ENCODE data around the gene SHLD2.
A peak's percentile ranks its signal among the peaks of the same experiment; 100 is the strongest.
"Not testable (repeated sequence)": the region's sequence is repeated elsewhere in the genome, so short reads cannot be mapped to it uniquely, and the experiment has no call there.

SHLD2 gene

DNA sequence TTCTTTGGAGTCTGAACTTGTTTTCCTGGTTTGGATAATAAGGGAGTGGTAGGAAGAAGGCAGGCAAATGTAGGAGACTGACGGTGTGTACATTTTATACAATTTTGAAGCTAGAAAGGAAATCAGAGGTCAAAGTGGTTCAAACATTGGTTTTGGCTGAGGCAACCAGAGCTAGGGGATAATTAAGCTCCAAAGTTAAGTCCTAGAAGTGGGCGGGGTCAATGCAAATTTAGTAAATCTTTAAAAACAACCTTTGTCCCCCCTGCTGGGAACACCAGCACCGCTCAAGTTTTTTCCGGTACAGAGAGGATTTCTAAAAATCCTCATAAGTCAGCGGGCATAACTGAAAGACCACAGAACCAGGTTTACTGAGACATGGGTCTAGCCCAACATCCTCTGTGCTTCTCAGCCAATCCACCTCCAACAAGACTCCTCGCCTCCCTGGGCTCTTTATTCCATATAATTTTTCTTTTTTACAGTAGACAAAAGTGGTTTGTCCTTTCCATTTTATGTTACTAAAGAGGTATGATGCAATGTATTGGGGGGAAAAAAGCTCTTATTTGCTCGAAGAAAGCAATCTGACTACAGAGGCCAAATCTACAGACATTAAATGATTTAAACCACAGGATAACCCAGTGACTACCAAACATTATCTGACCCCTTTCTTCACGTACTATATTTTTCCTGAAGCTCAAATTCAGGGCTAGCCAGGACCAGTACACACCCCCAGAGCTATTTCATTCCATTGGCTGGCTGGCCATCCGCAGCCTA is 2.0 kb upstream of the SHLD2 start:
- Mint-ChIP-seq H3K4me3 (peak overlapping the region; percentile 91), H3K27me3 (no peaks in the 10 kb centered on the region), H3K36me3 (ENCODE audit: insufficient read depth) (peaks cover 36% of the 10 kb centered on the region), H3K4me1 (peaks cover 53% of the 10 kb centered on the region), H3K9me3 (no peaks in the 10 kb centered on the region), H3K27ac (ENCODE audit: low read depth) (peak overlapping the region; percentile 87)
- ATAC-seq (replicated peaks; ENCODE audit: extremely low read depth, poor library complexity, severe bottlenecking), result no peak
- no peak for DNase-seq (ENCODE audit: low spot score in 2 of 2)

DNA sequence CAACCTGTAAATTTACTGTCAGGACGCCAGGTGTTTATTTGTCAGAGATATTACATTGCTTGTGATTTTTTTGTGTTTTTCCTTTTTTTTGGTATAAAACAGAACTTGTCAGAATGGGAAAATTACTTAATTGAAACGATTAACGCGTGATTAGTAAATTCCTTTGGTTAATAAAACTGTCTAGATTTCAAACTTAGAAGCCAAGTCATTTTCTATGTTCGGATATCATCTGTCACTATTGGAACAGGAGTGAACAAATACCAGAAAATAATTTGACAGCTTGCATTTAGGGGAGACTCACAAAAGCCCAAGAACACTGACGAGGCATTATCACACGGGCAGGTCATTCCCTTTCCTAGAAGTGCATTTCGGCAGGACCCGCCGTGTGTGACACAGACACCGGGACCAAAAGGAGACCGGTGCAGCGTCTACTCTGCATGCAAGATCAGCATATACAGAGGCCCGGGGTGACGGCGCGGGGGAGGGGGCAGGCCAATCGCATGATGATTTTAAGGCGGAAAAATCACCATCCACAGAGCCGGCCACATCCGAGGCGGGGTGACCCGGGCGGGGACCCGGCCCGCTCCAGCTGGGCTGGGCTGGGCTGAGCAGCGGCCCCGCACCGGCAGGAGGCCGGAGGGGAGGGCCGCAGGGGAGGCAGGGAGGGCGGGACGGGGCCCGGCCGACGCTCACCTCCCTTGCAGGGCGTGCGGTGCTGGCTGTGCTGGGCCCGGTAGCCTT is 1.2 kb upstream of the SHLD2 start:
- Mint-ChIP-seq H3K4me1 (peaks cover 53% of the 10 kb centered on the region), H3K4me3 (peak overlapping the region; percentile 91), H3K36me3 (ENCODE audit: insufficient read depth) (peaks cover 37% of the 10 kb centered on the region), H3K27ac (ENCODE audit: low read depth) (peak overlapping the region; percentile 87), H3K9me3 (no peaks in the 10 kb centered on the region), H3K27me3 (no peaks in the 10 kb centered on the region)
- ATAC-seq (replicated peaks; ENCODE audit: extremely low read depth, poor library complexity, severe bottlenecking), result peak; percentile 4
- peak; percentile 32 to 43 for DNase-seq (ENCODE audit: low spot score in 2 of 2)

DNA sequence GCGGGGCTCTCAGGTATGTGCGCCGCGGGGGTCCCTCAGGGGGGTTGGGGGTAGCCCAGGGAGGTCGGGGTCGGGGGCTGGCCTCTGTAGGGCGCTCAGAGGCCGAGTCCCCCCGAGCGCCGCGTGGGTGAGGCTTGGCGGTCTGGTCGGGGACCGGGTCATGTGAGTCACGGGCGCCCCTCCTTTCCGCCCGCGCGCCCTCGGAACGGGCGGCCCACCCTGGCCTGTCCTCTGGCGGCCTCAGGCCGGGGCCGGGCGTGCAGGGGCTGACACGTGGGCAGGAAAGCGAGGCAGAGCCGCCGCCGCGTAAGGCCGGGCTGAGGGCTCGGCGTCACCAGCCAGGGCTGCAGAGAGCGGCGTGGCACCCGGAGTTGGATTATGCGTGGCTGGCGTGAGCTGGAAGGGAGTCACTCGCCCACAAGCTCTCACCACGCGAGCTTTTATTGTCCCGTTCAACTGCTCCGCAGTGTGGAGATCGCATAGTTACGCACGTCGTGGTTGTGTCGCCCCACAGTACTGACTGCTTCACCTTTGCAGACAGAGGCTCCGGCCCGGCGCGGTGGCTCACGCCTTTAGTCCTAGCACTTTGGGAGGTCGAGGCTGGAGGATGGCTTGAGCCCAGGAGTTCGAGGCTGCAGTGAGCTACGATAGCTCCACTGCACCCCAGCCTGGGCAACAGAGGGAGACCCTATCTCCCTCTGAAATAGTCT is 385 bp downstream of the SHLD2 start:
- peaks cover 33% of the 10 kb centered on the region for H3K36me3 Mint-ChIP-seq (ENCODE audit: insufficient read depth)
- DNase-seq (ENCODE audit: low spot score in 2 of 2) (peak; percentile 69 to 84), ATAC-seq (replicated peaks; ENCODE audit: extremely low read depth, poor library complexity, severe bottlenecking) (peak; percentile 75)
- no peaks in the 10 kb centered on the region for H3K27me3 Mint-ChIP-seq
- H3K9me3 Mint-ChIP-seq, result no peaks in the 10 kb centered on the region
- peaks cover 41% of the 10 kb centered on the region for H3K4me1 Mint-ChIP-seq
- H3K4me3 Mint-ChIP-seq, result peak overlapping the region; percentile 91
- H3K27ac Mint-ChIP-seq (ENCODE audit: low read depth), result peak overlapping the region; percentile 90

DNA sequence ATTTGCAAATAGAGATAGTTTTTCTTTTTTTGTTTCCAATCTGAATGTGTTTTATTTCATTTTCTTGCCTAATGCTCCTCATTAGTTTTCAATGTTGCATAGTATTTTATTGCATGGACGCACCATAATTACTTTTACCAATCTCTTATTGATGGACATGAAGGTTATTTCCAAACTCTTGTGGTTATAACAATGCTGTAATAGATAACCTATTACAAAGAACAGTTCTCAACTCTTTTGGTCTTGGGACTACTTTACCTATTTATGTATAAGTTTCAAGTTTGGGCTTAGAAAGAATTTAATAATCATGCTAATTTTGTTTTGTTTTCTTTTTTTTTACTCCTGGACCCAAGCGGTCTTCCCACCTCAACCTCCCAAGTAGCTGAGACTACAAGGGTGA is 7.0 kb downstream of the SHLD2 start:
- no peaks in the 10 kb centered on the region for H3K4me1 Mint-ChIP-seq
- DNase-seq (ENCODE audit: low spot score in 2 of 2), result no peak
- H3K27ac Mint-ChIP-seq (ENCODE audit: low read depth), result no peak overlapping the region
- H3K9me3 Mint-ChIP-seq, result no peaks in the 10 kb centered on the region
- H3K36me3 Mint-ChIP-seq (ENCODE audit: insufficient read depth), result peaks cover 36% of the 10 kb centered on the region
- H3K27me3 Mint-ChIP-seq, result no peaks in the 10 kb centered on the region
- H3K4me3 Mint-ChIP-seq, result no peak overlapping the region
- no peak for ATAC-seq (replicated peaks; ENCODE audit: extremely low read depth, poor library complexity, severe bottlenecking)

DNA sequence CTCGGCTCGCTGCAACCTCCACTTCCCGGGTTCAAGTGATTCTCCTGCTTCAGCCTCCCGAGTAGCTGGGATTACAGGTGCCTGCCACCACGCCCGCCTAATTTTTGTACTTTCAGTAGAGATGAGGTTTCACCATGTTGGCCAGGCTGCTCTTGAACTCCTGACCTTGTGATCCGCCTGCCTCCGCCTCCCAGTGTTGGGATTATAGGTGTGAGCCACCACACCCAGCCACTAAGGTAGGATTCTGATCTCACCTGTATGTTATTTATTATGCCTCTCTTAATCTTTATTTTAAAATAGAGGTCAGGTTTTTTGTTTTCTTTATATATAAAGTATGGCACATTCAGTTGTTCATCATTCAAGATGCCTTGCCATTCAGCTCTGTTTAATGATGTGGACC is 9.7 kb downstream of the SHLD2 start:
- not testable (repeated sequence) for H3K9me3 Mint-ChIP-seq; ATAC-seq (replicated peaks; ENCODE audit: extremely low read depth, poor library complexity, severe bottlenecking); H3K4me3 Mint-ChIP-seq; H3K27ac Mint-ChIP-seq (ENCODE audit: low read depth); H3K4me1 Mint-ChIP-seq; DNase-seq (ENCODE audit: low spot score in 2 of 2); H3K27me3 Mint-ChIP-seq
- H3K36me3 Mint-ChIP-seq (ENCODE audit: insufficient read depth), result peaks cover 29% of the 10 kb centered on the region

DNA sequence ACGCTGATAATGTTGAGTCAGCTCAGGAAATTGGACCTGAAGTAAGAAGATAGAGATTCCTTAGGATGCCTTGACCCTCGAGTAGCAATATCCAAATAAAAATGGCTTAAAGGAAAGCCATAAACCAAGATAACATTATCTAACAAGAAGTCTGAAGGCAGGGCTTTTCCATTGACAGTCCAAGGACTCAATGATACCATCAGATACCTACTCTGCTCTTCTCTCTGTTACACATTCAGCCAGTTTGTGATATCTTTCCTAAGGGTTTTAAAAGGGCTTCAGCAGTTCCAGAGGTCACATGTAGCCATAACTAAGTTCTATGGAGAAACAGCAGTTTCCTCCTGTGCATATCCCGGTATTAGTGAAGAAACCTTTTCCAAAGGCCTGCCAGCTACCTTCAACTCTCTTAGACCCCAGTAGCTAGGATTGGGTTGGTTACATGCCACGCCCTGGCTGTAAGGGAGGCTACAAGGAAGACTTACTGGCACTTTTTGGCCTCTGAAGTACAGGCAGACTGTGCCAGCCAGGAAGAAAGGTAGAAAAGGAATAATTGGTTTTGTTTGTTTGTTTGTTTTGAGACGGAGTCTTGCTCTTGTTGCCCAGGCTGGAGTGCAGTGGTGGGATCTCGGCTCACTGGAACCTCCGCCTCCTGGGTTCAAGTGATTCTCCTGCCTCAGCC is 10.6 kb downstream of the SHLD2 start:
- H3K9me3 Mint-ChIP-seq, result no peaks in the 10 kb centered on the region
- DNase-seq (ENCODE audit: low spot score in 2 of 2), result no peak
- ATAC-seq (replicated peaks; ENCODE audit: extremely low read depth, poor library complexity, severe bottlenecking), result no peak
- no peaks in the 10 kb centered on the region for H3K27me3 Mint-ChIP-seq
- H3K4me3 Mint-ChIP-seq, result no peak overlapping the region
- no peak overlapping the region for H3K27ac Mint-ChIP-seq (ENCODE audit: low read depth)
- peaks cover 32% of the 10 kb centered on the region for H3K36me3 Mint-ChIP-seq (ENCODE audit: insufficient read depth)
- peaks cover 5% of the 10 kb centered on the region for H3K4me1 Mint-ChIP-seq

DNA sequence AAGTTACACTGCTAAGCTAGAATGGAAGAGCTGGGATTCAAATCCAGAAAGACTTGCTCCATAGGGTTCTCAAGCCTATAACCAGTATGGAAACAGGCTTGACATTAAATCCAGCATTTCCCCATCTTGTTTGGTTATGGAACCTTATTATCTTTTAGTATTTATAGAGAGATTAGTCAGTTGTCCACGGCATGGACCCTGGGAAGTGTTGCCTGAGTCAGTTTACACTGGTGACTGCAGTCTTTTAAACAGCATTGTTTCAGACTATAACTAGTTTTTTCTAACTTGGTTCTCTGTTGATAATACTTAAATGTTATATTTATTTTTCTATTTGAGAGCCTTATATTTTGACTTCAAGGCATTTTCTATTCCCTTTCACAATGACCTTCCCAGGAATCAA is 23.1 kb downstream of the SHLD2 start:
- H3K4me1 Mint-ChIP-seq, result peaks cover 12% of the 10 kb centered on the region

DNA sequence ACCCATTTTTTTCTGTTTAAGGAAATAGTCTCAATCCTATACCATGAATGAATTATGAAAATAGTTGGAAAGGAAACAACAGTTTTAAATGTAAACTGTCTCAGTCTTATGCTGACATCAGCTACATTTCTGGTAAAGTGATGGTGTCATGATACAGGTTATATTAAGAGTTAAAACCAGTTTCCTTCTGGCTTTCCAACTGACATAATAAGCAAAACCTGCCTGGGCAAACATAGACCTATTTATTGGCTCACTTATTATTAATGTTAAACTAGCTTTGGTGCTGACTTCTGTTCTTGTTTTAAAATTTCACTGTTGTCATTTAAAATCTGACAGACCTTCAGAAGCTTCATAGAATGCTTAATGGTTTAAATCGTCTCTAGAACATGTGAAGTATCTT is 24.0 kb downstream of the SHLD2 start:
- ATAC-seq (replicated peaks; ENCODE audit: extremely low read depth, poor library complexity, severe bottlenecking); H3K4me3 Mint-ChIP-seq; H3K27me3 Mint-ChIP-seq; H3K9me3 Mint-ChIP-seq; H3K36me3 Mint-ChIP-seq (ENCODE audit: insufficient read depth); DNase-seq (ENCODE audit: low spot score in 2 of 2); H3K27ac Mint-ChIP-seq (ENCODE audit: low read depth): not testable (repeated sequence)
- peaks cover 12% of the 10 kb centered on the region for H3K4me1 Mint-ChIP-seq

More for the DNA sequence above, 23.1 kb downstream of the SHLD2 start:
- H3K9me3 Mint-ChIP-seq; H3K27me3 Mint-ChIP-seq; H3K4me3 Mint-ChIP-seq; ATAC-seq (replicated peaks; ENCODE audit: extremely low read depth, poor library complexity, severe bottlenecking); H3K36me3 Mint-ChIP-seq (ENCODE audit: insufficient read depth); H3K27ac Mint-ChIP-seq (ENCODE audit: low read depth); DNase-seq (ENCODE audit: low spot score in 2 of 2): not testable (repeated sequence)

GRCh38 chr10:87123351-87123750 is 28.3 kb downstream of the SHLD2 start:
- not testable (repeated sequence) for H3K9me3 Mint-ChIP-seq; H3K27ac Mint-ChIP-seq (ENCODE audit: low read depth); H3K4me1 Mint-ChIP-seq; ATAC-seq (replicated peaks; ENCODE audit: extremely low read depth, poor library complexity, severe bottlenecking); DNase-seq (ENCODE audit: low spot score in 2 of 2); H3K27me3 Mint-ChIP-seq; H3K36me3 Mint-ChIP-seq (ENCODE audit: insufficient read depth); H3K4me3 Mint-ChIP-seq

DNA sequence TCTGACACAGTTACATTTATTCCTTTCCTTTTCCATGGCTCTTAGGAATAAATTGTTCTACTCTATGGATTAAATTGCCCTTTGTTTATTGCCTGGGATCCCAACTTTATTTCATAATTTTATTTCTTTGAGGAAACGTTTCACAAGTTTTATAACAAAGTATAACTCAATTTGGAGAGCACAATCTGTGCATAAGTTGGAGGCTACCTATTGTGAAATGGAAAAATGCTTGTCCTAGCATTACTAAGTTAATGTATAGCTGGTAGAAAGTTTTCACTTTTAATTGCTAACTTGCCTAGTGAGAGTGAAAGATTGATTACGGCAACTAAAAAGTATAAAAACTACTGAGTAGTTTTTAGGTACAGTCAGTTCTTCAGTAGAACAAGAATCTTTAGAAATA is 32.0 kb downstream of the SHLD2 start:
- not testable (repeated sequence) for ATAC-seq (replicated peaks; ENCODE audit: extremely low read depth, poor library complexity, severe bottlenecking)

GRCh38 chr10:87127607-87128156 is 32.7 kb downstream of the SHLD2 start:
- not testable (repeated sequence) for H3K4me3 Mint-ChIP-seq; H3K9me3 Mint-ChIP-seq; H3K27me3 Mint-ChIP-seq; H3K27ac Mint-ChIP-seq (ENCODE audit: low read depth); ATAC-seq (replicated peaks; ENCODE audit: extremely low read depth, poor library complexity, severe bottlenecking); DNase-seq (ENCODE audit: low spot score in 2 of 2)
- peaks cover 10% of the 10 kb centered on the region for H3K36me3 Mint-ChIP-seq (ENCODE audit: insufficient read depth)
- H3K4me1 Mint-ChIP-seq, result peaks cover 12% of the 10 kb centered on the region

More for the DNA sequence above, 32.0 kb downstream of the SHLD2 start:
- Mint-ChIP-seq H3K36me3 (ENCODE audit: insufficient read depth) (peaks cover 10% of the 10 kb centered on the region), H3K4me1 (peaks cover 12% of the 10 kb centered on the region)
- not testable (repeated sequence) for H3K27ac Mint-ChIP-seq (ENCODE audit: low read depth); H3K27me3 Mint-ChIP-seq; DNase-seq (ENCODE audit: low spot score in 2 of 2); H3K9me3 Mint-ChIP-seq; H3K4me3 Mint-ChIP-seq

GRCh38 chr10:87132176-87132575 is 37.2 kb downstream of the SHLD2 start:
- not testable (repeated sequence) for H3K27ac Mint-ChIP-seq (ENCODE audit: low read depth); ATAC-seq (replicated peaks; ENCODE audit: extremely low read depth, poor library complexity, severe bottlenecking); H3K4me3 Mint-ChIP-seq; H3K9me3 Mint-ChIP-seq; H3K27me3 Mint-ChIP-seq; DNase-seq (ENCODE audit: low spot score in 2 of 2)
- Mint-ChIP-seq H3K36me3 (ENCODE audit: insufficient read depth) (peaks cover 13% of the 10 kb centered on the region), H3K4me1 (peaks cover 21% of the 10 kb centered on the region)

All from central memory CD8-positive, alpha-beta T cell (primary cell).